HEK293 (cell line): ENCODE data around the gene ATF6.

Experiments
- CTCF ChIA-PET: fragments of 350-600 bp; formaldehyde crosslinking; extraction: SDS; loops from one replicate; lab custom pipeline; 2021; ENCODE audit warnings: antibody characterized with exemption; lab: Yijun Ruan, JAX
- POLR2A ChIA-PET: fragments of 300-600 bp; formaldehyde crosslinking; extraction: SDS; loops from one replicate; lab custom pipeline; 2020; ENCODE audit warnings: antibody characterized with exemption, inconsistent platforms; lab: Yijun Ruan, JAX
- H3K27ac ChIP-seq: fragments of 200-500 bp; sonication (Bioruptor generic); 2 replicates; pipeline ENCODE4 v1.5.1; 2014; ENCODE audit warnings: low read depth, low read length, control low read depth, inconsistent platforms; ENCODE audit errors: extremely low read depth
- H3K36me3 ChIP-seq, 2 experiments: fragments of 200-500 bp in 1 of 2; sonication (Bioruptor generic) in 1 of 2; 1 replicate in 1 of 2; 2 replicates in 1 of 2; pipeline ENCODE4 v1.5.1; 2014 to 2017; ENCODE audit warnings: inconsistent platforms in 2 of 2, low read length in 2 of 2; ENCODE audit not compliant: control insufficient read depth in 2 of 2, insufficient read depth in 1 of 2
- H3K4me1 ChIP-seq: fragments of 200-500 bp; sonication (Bioruptor generic); 2 replicates; pipeline ENCODE4 v1.5.1; 2014; ENCODE audit warnings: mild to moderate bottlenecking, low read length, inconsistent platforms; ENCODE audit not compliant: control insufficient read depth, insufficient read depth
- H3K4me3 ChIP-seq: 2 replicates; pipeline ENCODE4 v1.5.1; 2011; ENCODE audit warnings: low read depth, mild to moderate bottlenecking, control low read depth, low read length, moderate library complexity
- H3K9me3 ChIP-seq: fragments of 200-500 bp; sonication (Bioruptor generic); 2 replicates; pipeline ENCODE4 v1.5.1; 2014; ENCODE audit warnings: low read depth, low read length, inconsistent platforms; ENCODE audit not compliant: control insufficient read depth, insufficient read depth
- EGR2 ChIP-seq: fragments of 450-650 bp; formaldehyde crosslinking; IDR thresholded peaks from 2 replicates; pipeline ENCODE4 v1.5.1; 2016; ENCODE audit warnings: low read depth, missing biosample characterization, missing genetic modification characterization
- HOXC10 ChIP-seq: sonication (generic); formaldehyde crosslinking; IDR thresholded peaks from 2 replicates; pipeline ENCODE4 v1.8.1; 2023; ENCODE audit warnings: mild to moderate bottlenecking, missing genetic modification reagents
- HOXD13 ChIP-seq: sonication (generic); formaldehyde crosslinking; IDR thresholded peaks from 2 replicates; pipeline ENCODE4 v1.8.0; 2022; ENCODE audit warnings: missing genetic modification reagents, borderline replicate concordance
- KLF16 ChIP-seq: fragments of 450-650 bp; formaldehyde crosslinking; IDR thresholded peaks from 2 replicates; pipeline ENCODE4 v1.5.1; 2017; ENCODE audit warnings: missing biosample characterization, missing genetic modification characterization
- OSR2 ChIP-seq: fragments of 450-650 bp; formaldehyde crosslinking; IDR thresholded peaks from 2 replicates; pipeline ENCODE4 v1.5.1; 2016; ENCODE audit warnings: missing biosample characterization, missing genetic modification characterization
- SP7 ChIP-seq: fragments of 450-650 bp; formaldehyde crosslinking; IDR thresholded peaks from 2 replicates; pipeline ENCODE4 v1.5.1; 2016; ENCODE audit warnings: missing biosample characterization, missing genetic modification characterization
- ZFP3 ChIP-seq: fragments of 450-650 bp; formaldehyde crosslinking; IDR thresholded peaks from 2 replicates; pipeline ENCODE4 v1.5.1; 2016; ENCODE audit warnings: low read depth, missing biosample characterization, missing genetic modification characterization
- ZIC2 ChIP-seq: fragments of 450-650 bp; formaldehyde crosslinking; IDR thresholded peaks from 2 replicates; pipeline ENCODE4 v1.5.1; 2016; ENCODE audit warnings: missing biosample characterization, missing genetic modification characterization
- ZNF121 ChIP-seq: fragments of 450-650 bp; formaldehyde crosslinking; IDR thresholded peaks from 2 replicates; pipeline ENCODE4 v1.5.1; 2016; ENCODE audit warnings: missing biosample characterization, missing genetic modification characterization
- ZNF132 ChIP-seq: fragments of 450-650 bp; formaldehyde crosslinking; IDR thresholded peaks from 2 replicates; pipeline ENCODE4 v1.5.1; 2017; ENCODE audit warnings: missing biosample characterization, missing genetic modification characterization, borderline replicate concordance
- ZNF140 ChIP-seq: fragments of 450-650 bp; formaldehyde crosslinking; IDR thresholded peaks from 2 replicates; pipeline ENCODE4 v1.5.1; 2016; ENCODE audit warnings: missing biosample characterization, missing genetic modification characterization
- ZNF18 ChIP-seq: fragments of 450-650 bp; formaldehyde crosslinking; IDR thresholded peaks from 2 replicates; pipeline ENCODE4 v1.5.1; 2016; ENCODE audit warnings: missing biosample characterization, missing genetic modification characterization
- ZNF184 ChIP-seq: fragments of 450-650 bp; IDR thresholded peaks from 2 replicates; pipeline ENCODE4 v1.5.1; 2018; ENCODE audit warnings: missing biosample characterization, mild to moderate bottlenecking, missing genetic modification characterization
- ZNF2 ChIP-seq: fragments of 450-650 bp; formaldehyde crosslinking; IDR thresholded peaks from 2 replicates; pipeline ENCODE4 v1.5.1; 2016; ENCODE audit warnings: missing biosample characterization, missing genetic modification characterization
- ZNF239 ChIP-seq: fragments of 450-650 bp; formaldehyde crosslinking; IDR thresholded peaks from 2 replicates; pipeline ENCODE4 v1.5.1; 2016; ENCODE audit warnings: missing biosample characterization, missing genetic modification characterization
- ZNF274 ChIP-seq, 2 experiments: fragments of 200-500 bp in 1 of 2; fragments of 450-650 bp in 1 of 2; sonication (Bioruptor generic) in 1 of 2; formaldehyde crosslinking in 1 of 2; IDR thresholded peaks; 2 replicates each; pipeline versions ENCODE4 v1.5.1 to v1.6.1; 2014 to 2016; ENCODE audit warnings: borderline replicate concordance in 1 of 2, inconsistent platforms in 1 of 2, low read length in 1 of 2, missing biosample characterization in 1 of 2, missing genetic modification characterization in 1 of 2
- ZNF280D ChIP-seq: fragments of 450-650 bp; formaldehyde crosslinking; IDR thresholded peaks from 2 replicates; pipeline ENCODE4 v1.5.1; 2016; ENCODE audit warnings: missing biosample characterization, missing genetic modification characterization
- ZNF292 ChIP-seq: fragments of 450-650 bp; formaldehyde crosslinking; IDR thresholded peaks from 2 replicates; pipeline ENCODE4 v1.5.1; 2016; ENCODE audit warnings: low read depth, missing biosample characterization, missing genetic modification characterization, borderline replicate concordance
- ZNF37A ChIP-seq: fragments of 450-650 bp; IDR thresholded peaks from 2 replicates; pipeline ENCODE4 v1.5.1; 2018; ENCODE audit warnings: missing biosample characterization, missing genetic modification characterization
- ZNF394 ChIP-seq: fragments of 450-650 bp; formaldehyde crosslinking; IDR thresholded peaks from 2 replicates; pipeline ENCODE4 v1.5.1; 2016; ENCODE audit warnings: missing biosample characterization, missing genetic modification characterization, mild to moderate bottlenecking, moderate library complexity, borderline replicate concordance
- ZNF404 ChIP-seq: fragments of 450-650 bp; formaldehyde crosslinking; IDR thresholded peaks from 2 replicates; pipeline ENCODE4 v1.5.1; 2017; ENCODE audit warnings: missing biosample characterization, missing genetic modification characterization
- ZNF423 ChIP-seq: fragments of 450-650 bp; formaldehyde crosslinking; IDR thresholded peaks from 2 replicates; pipeline ENCODE4 v1.5.1; 2016; ENCODE audit warnings: missing biosample characterization, missing genetic modification characterization
- ZNF488 ChIP-seq: fragments of 450-650 bp; formaldehyde crosslinking; IDR thresholded peaks from 2 replicates; pipeline ENCODE4 v1.5.1; 2016; ENCODE audit warnings: missing biosample characterization, missing genetic modification characterization
- ZNF513 ChIP-seq: fragments of 450-650 bp; IDR thresholded peaks from 2 replicates; pipeline ENCODE4 v1.5.1; 2018; ENCODE audit warnings: missing biosample characterization, missing genetic modification characterization
- ZNF558 ChIP-seq: fragments of 450-650 bp; formaldehyde crosslinking; IDR thresholded peaks from 2 replicates; pipeline ENCODE4 v1.5.1; 2016; ENCODE audit warnings: missing biosample characterization, missing genetic modification characterization
- ZNF629 ChIP-seq: fragments of 450-650 bp; formaldehyde crosslinking; IDR thresholded peaks from 2 replicates; pipeline ENCODE4 v1.5.1; 2017; ENCODE audit warnings: missing biosample characterization, missing genetic modification characterization
- ZNF701 ChIP-seq: fragments of 450-650 bp; formaldehyde crosslinking; IDR thresholded peaks from 2 replicates; pipeline ENCODE4 v1.5.1; 2016; ENCODE audit warnings: missing biosample characterization, missing genetic modification characterization
- ZNF792 ChIP-seq: fragments of 450-650 bp; formaldehyde crosslinking; IDR thresholded peaks from 2 replicates; pipeline ENCODE4 v1.5.1; 2016; ENCODE audit warnings: missing biosample characterization, missing genetic modification characterization
- ZSCAN5A ChIP-seq: fragments of 450-650 bp; formaldehyde crosslinking; IDR thresholded peaks from 2 replicates; pipeline ENCODE4 v1.5.1; 2016; ENCODE audit warnings: missing biosample characterization, missing genetic modification characterization

Gene ATF6

GRCh38 chr1:161944381-161944780, 178.3 kb downstream of the ATF6 start:
- Histone ChIP-seq H3K9me3 (no peaks in the 10 kb centered on the region), H3K4me3 (no peak overlapping the region), H3K27ac (no peak overlapping the region), H3K36me3 (no peaks in the 10 kb centered on the region), H3K4me1 (peaks cover 5% of the 10 kb centered on the region; the same call in 1 of the 2 replicates)
- CTCF ChIA-PET: no interaction called here
- TF ChIP-seq OSR2 (tag by site-specific recombination) (no peak), ZNF140 (tag by site-specific recombination) (no peak), ZNF280D (tag by site-specific recombination) (no peak), ZNF629 (tag by site-specific recombination) (no peak), KLF16 (tag by site-specific recombination) (no peak), HOXC10 (CRISPR knock-in tag) (no peak), ZNF18 (tag by site-specific recombination) (no peak), ZIC2 (no peak), ZNF239 (no peak), ZNF423 (no peak), ZNF274 (IDR thresholded peaks at IDR 0.05; ENCODE audit: low read length) (no peak), ZNF274 (tag by site-specific recombination; IDR thresholded peaks at IDR 0.05; ENCODE audit: borderline replicate concordance) (no peak), SP7 (tag by site-specific recombination) (no peak), ZNF37A (no peak), ZNF513 (no peak), ZNF792 (no peak), ZNF292 (tag by site-specific recombination) (no peak)
- POLR2A ChIA-PET: no interaction called here

- Histone ChIP-seq H3K9me3 (no peaks in the 10 kb centered on the region), H3K27ac (no peak overlapping the region), H3K36me3 (no peaks in the 10 kb centered on the region), H3K4me1 (peaks cover 5% of the 10 kb centered on the region; the same call in 1 of the 2 replicates), H3K4me3 (no peak overlapping the region)
- POLR2A ChIA-PET: no interaction called here
- CTCF ChIA-PET: interaction anchor here (1.2 kb wide), 1 partner anchor 10 kb away, joined by 3 read pairs; no protein-coding TSS in a partner anchor
- no peak for TF ChIP-seq ZSCAN5A (tag by site-specific recombination)
- TF ChIP-seq ZNF404 (tag by site-specific recombination): no peak
- no peak for TF ChIP-seq ZNF132
- no peak for TF ChIP-seq ZNF701 (tag by site-specific recombination)
- TF ChIP-seq EGR2 (tag by site-specific recombination): no peak
- TF ChIP-seq ZFP3 (tag by site-specific recombination): no peak
- TF ChIP-seq ZNF184 (tag by site-specific recombination): no peak
- TF ChIP-seq ZNF121 (tag by site-specific recombination): no peak
- TF ChIP-seq ZNF2 (tag by site-specific recombination): no peak
- TF ChIP-seq ZNF394 (tag by site-specific recombination): no peak
- TF ChIP-seq ZNF558 (tag by site-specific recombination): no peak
- no peak for TF ChIP-seq HOXD13 (CRISPR knock-in tag)
- TF ChIP-seq ZNF488 (tag by site-specific recombination): no peak
Measured at GRCh38 chr1:161945306-161946060, 179.4 kb downstream of the ATF6 start.
